NB4 (cell line): ENCODE data around the gene UBE2U.
"Not testable (repeated sequence)": the region's sequence is repeated elsewhere in the genome, so short reads cannot be mapped to it uniquely, and the experiment has no call there.

Experiments
- DNase-seq: peaks from one replicate; pipeline ENCODE4 v3.0.0; 2010; ENCODE audit warnings: low read depth
- H3K4me3 ChIP-seq: one replicate; pipeline ENCODE4 v1.5.1; 2011; ENCODE audit warnings: mild to moderate bottlenecking, low read depth, low read length, moderate library complexity
- CTCF ChIP-seq: IDR thresholded peaks from one replicate; pipeline ENCODE4 v1.5.1; 2012; ENCODE audit warnings: low read depth, low read length
- MAX ChIP-seq: IDR thresholded peaks from 2 replicates; pipeline ENCODE4 v1.6.1; 2011; ENCODE audit warnings: low read depth, low read length
- MYC ChIP-seq: IDR thresholded peaks from 2 replicates; pipeline ENCODE4 v1.6.1; 2011; ENCODE audit warnings: low read depth, low read length
- POLR2A ChIP-seq: IDR thresholded peaks from 2 replicates; pipeline ENCODE4 v1.6.1; 2011; ENCODE audit warnings: mild to moderate bottlenecking; ENCODE audit not compliant: insufficient read length; ENCODE audit errors: extremely low read depth

The UBE2U gene

DNA sequence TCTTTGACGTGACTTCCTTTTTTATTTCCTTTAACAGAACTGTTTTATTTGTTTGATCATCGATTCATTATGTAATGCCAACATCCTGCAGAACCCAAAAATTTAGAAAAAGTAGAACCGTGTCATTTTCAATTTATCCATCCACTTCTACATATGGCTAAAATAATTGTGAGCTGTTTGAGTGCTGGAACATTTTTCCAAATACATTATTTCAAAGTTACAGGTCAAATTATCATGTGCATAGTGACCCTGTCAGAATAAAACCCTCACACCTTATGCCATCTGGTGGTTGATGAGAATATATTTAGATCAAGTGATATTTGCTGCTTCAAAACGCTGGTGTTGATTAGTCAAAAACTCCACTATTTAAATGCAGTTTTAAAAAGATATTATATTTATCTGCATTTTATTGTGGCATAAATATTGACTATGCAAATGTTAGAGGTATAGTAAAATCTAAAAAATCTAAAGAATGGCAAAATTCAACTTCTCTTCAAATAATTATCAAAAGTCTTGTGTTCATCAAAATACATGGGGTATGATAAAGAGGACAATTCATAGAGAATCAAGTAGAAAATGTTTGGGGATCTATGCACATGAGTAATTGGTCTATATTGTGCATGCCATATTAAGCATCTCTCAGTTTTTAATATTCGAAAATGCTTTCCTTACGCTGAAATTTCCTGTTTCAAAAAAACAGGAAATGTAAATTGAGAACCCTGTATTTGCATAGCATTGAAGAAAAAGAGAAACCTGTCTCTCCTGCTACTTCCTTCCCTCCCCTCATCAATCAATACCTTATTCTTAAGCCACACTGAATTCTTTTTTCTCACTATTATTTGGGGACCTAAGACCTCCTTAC lies 39.7 kb downstream of the UBE2U start:
- TF ChIP-seq MAX (0 out of 2 replicates have a peak, but pooled peaks have one; percentile 30), MYC (no peak), CTCF (peak; percentile 11)
- peak; percentile 44 for DNase-seq
- H3K4me3 ChIP-seq, result no peak overlapping the region

GRCh38 chr1:64243757-64244080 lies 40.3 kb downstream of the UBE2U start:
- TF ChIP-seq MYC (no peak), POLR2A (no peak)
- no peak overlapping the region for H3K4me3 ChIP-seq
- no peak for DNase-seq

DNA sequence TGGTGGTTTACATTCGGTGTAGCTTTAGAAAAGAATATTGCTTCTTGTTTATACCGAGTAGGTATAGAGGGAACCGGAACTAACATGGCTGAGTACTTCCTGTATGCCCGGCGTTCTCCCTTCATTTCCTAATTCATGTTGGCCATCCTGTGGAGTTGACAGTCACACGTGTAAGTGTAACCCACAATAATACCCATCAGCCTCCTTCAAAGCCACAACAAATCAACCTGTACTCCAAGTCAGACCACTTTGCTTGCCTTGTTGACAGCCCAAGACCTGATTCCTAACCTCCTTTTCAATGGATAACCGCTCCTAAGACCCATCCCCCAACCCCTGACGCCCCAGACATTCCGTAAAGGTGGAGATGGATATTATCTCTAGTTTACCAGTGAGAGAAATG lies 42.1 kb downstream of the UBE2U start:
- peak; percentile 18 for DNase-seq
- TF ChIP-seq POLR2A, result no peak
- TF ChIP-seq MAX, result no peak
- TF ChIP-seq MYC, result no peak
- no peak for TF ChIP-seq CTCF
- H3K4me3 ChIP-seq, result no peak overlapping the region

GRCh38 chr1:64246294-64246917 lies 43.0 kb downstream of the UBE2U start:
- no peak overlapping the region for H3K4me3 ChIP-seq
- no peak for TF ChIP-seq POLR2A
- TF ChIP-seq MYC, result no peak
- TF ChIP-seq MAX, result 0 out of 2 replicates have a peak, but pooled peaks have one; percentile 18
- TF ChIP-seq CTCF, result peak; percentile 23
- DNase-seq, result peak; percentile 45

- no peak for DNase-seq
- TF ChIP-seq CTCF, result no peak
- TF ChIP-seq POLR2A, result no peak
These were observed 44.6 kb downstream of the UBE2U start for GRCh38 chr1:64248065-64248464.

DNA sequence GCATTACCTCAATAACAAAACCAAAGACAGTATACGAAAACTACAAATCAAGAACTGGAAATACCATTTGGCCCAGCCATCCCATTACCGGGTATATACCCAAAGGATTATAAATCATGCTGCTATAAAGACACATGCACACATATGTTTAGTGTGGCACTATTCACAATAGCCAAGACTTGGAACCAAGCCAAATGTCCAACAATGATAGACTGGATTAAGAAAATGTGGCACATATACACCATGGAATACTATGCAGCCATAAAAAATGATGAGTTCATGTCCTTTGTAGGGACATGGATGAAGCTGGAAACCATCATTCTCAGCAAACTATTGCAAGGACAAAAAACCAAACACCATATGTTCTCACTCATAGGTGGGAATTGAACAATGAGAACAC lies 47.0 kb downstream of the UBE2U start:
- not testable (repeated sequence) for H3K4me3 ChIP-seq, DNase-seq

More at GRCh38 chr1:64248065-64248464, 44.6 kb downstream of the UBE2U start:
- no peak overlapping the region for H3K4me3 ChIP-seq

DNA sequence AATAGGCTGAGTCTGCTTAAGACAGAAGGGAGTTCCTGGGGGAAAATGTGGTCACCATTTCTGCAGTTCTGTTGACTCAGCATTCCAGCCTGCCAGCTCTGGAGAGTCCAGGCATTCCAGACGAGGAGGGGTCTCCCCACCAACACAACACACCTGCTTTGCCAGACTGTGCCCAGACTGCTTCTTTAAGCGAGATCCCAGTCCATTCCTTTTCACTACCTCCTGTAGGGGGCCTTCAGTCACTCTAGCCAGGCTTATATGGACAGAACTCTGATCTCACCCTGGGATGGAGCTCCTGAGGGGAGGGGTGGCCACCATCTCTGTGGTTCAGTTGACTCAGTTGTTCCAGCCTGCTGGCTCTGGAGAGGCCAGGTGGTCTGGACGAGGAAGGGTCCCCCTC lies 48.5 kb downstream of the UBE2U start:
- no peak overlapping the region for H3K4me3 ChIP-seq
- DNase-seq, result no peak
- TF ChIP-seq MYC, result no peak
- TF ChIP-seq POLR2A, result no peak
- no peak for TF ChIP-seq MAX

GRCh38 chr1:64257233-64257632 lies 53.8 kb downstream of the UBE2U start:
- DNase-seq, H3K4me3 ChIP-seq: not testable (repeated sequence)

GRCh38 chr1:64258444-64258843 lies 55.0 kb downstream of the UBE2U start:
- DNase-seq, H3K4me3 ChIP-seq: not testable (repeated sequence)
